Measurements from ENCODE around the gene FNBP1L. TPM values are rescaled to one million over a fixed set of nuclear protein-coding genes. Genes with fewer than 3 reads are reported as not detected.
A peak's percentile ranks its signal among the peaks of the same experiment; 100 is the strongest.

FNBP1L gene
- total RNA-seq, 1 donor from 2014 or later, result 122 TPM

DNA sequence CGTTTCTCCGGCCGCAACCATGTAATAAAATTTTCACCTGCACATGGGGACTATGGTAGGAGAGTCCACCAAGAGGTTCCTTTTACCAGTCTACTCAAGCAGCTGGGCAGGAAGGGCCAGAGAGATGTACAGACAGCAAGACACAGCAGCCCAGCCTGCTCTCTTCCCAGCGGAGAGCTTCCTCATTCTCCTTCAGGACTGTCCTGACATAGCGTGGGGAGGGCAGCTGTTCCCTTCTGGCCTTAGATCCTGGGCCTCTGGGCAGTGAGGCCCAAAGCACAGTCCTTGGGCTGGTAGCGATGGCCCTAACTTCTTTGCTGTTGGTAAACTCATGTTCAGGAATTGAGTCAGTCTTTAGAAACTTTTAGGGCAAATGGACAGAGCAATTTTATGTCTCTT, 144.6 kb downstream of the FNBP1L start:
- no peak for DNase-seq (ENCODE audit: low read depth)

- peak; percentile 23 for DNase-seq (ENCODE audit: low read depth)
Observed at GRCh38 chr1:93593854-93594602, 146.1 kb downstream of the FNBP1L start.

- DNase-seq (ENCODE audit: low read depth), result no peak
Observed at GRCh38 chr1:93594603-93594880, 146.6 kb downstream of the FNBP1L start.

GRCh38 chr1:93595266-93595665, 147.3 kb downstream of the FNBP1L start:
- peak; percentile 28 for DNase-seq (ENCODE audit: low read depth)

DNA sequence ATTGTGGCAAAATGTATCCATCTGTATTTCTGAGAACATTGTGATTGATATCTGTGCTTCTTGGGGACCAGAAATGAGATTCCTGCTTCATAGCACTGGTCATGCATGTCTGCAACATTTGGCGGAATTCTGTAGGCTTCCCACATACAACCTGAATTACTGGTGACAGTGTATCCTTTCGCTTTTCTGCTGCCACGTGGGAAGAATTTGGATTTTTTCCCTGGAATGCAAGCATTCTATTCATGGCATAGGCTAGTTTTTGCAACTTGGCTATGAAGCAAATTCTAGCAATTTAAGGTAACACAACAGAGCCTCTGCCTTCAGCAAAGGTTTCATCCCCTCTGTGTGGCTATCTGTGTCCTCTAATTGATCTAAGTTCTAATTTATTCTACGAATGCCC, 147.8 kb downstream of the FNBP1L start:
- DNase-seq (ENCODE audit: low read depth), result no peak

DNA sequence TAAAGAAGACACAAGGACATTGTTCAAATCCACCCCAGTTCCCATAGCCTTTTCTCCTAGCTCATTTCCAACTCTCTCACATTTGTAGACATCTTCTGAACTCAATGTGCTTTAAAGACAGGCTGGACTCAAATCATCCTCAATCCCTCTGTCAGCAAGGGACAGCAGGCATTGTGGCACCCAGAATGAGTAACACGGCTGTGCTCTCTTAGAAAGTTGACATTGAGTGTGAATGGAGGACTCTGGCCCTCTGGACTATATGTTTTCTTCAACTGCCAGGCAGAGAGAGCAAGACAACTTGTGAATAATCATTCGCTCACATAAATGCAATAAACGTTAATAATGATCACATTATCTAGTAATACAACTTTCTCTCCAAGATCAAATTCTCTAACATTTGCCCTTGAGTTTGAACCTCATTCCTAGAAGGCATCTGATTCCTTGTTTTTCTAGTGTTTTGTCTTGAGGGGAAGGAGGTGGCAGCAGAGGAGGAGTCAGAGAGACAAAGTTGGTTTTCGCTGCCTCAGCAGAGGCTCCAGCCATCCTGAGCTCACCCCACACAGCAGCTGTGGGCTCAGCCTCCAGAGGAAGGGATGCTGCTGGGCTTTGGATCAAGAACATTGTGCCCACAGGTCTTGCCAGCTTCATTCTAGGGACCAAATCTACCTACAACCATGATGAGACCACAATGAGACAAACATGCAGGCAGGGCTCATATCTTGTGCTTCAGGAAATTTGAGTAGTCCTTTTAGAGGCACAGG, 148.6 kb downstream of the FNBP1L start:
- no peak for DNase-seq (ENCODE audit: low read depth)

- peak; percentile 54 for DNase-seq (ENCODE audit: low read depth)
Observed at GRCh38 chr1:93597709-93598108, 149.8 kb downstream of the FNBP1L start.

- no peak for DNase-seq (ENCODE audit: low read depth)
Observed at GRCh38 chr1:93598396-93598795, 150.5 kb downstream of the FNBP1L start.

DNA sequence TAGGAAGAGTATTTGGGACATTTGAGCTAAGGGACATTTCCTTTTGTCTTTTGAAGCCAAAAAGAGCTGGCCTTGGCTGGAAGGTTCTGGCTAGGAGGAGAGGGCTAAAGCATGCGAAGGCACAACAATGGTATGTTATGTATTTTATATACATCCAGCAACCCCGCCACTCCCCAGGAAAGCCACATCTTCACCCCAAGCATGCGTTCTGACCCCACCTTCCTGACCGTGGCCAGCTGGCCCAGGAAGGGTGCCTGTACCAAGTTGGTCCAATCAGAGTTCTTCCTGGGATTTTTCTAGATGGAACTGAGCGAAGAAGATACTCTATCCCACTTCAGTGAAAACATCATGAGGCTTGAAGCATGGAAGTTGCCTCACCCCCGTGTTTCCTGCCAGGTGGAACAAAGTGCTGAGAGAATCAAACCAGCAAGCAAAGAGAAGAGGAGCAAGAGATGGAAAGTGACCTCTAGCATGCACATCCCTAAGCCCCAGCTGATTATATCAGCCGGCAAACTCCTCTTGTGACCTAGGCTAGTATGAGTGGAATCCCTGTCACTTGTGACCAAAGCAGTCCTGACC, 151.0 kb downstream of the FNBP1L start:
- no peak for DNase-seq (ENCODE audit: low read depth)

GRCh38 chr1:93599479-93599878, 151.6 kb downstream of the FNBP1L start:
- DNase-seq (ENCODE audit: low read depth), result no peak

- DNase-seq (ENCODE audit: low read depth), result no peak
Observed at GRCh38 chr1:93600663-93601062, 152.7 kb downstream of the FNBP1L start.

DNA sequence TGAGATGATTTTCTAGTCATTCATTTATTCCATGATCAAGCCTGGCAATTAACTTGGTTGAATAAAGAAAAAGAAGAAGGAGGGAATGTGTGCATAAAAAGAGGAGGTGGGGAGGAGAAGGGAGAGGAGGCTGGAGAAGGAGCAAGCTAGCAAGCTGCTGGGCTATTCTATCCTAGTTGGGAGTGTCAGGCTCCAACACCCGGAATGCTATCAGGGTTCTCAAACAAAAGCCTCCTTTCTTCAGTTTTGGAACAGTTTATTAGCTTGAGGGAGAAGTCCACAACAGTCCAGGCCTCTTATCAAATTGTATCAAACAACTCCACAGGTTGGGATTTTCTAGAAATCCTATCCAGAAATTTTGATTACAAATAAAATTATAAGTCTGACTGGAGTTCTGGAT, 153.8 kb downstream of the FNBP1L start:
- no peak for DNase-seq (ENCODE audit: low read depth)

DNA sequence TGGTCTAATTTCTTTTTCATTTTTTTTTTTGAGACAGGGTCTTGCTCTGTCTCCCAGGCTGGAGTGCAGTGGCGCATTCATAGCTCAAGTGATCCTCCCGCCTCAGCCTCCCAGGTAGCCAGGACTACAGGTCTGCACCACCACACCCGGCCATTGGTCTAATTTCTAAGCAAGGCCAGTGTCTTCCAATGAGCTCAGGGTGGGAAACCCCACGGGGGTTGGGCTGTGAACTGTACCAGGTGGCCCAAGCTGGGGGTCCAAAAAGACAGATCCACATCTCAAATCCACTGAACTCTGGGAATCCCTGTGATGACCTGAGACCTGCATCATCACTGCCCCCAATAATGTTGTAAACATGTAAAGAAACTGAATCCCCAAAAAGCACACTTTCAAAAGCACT, 154.2 kb downstream of the FNBP1L start:
- no peak for DNase-seq (ENCODE audit: low read depth)

GRCh38 chr1:93603106-93603505, 155.2 kb downstream of the FNBP1L start:
- no peak for DNase-seq (ENCODE audit: low read depth)

DNA sequence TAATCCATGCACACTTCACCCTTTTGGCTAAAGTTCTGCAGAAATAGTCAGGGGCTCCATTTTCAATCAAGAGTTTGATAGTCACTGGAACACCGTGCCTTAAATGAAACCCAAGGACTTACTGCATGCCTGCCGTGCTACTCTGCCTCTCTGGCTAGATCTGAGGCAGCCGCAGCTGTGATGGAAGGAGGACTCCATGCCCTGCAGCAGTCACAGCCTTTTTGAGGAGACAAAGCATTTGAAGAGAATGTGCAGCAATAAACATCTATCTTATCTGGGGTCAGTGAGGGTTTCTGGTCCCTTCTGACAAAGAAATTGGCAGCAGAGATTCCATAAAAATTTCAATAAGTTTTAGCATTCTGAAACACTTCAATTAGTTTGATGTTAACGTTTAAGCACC, 155.7 kb downstream of the FNBP1L start:
- no peak for DNase-seq (ENCODE audit: low read depth)

Other genes starting within 250 kb of the FNBP1L start
- gene DR1, start 102.2 kb upstream of the FNBP1L start, total RNA-seq, result 37.7 and 46.6 TPM in 2 replicates
- 41.0 and 75.9 TPM in 2 replicates for gene BCAR3, start 233.7 kb downstream of the FNBP1L start, total RNA-seq